CD4-positive, CD25-positive, alpha-beta regulatory T cell (primary cell): ENCODE results near the gene IMMP2L. TPM values are rescaled to one million over a fixed set of nuclear protein-coding genes. Genes with fewer than 3 reads are reported as not detected.

Source experiments
- ATAC-seq, 2 donors: fragments of 150-1000 bp; cut with Tn5 transposase; one replicate each; pipeline ENCODE4 v1.10.0; 2021; ENCODE audit warnings: low read depth in 2 of 2, moderate number of reproducible peaks in 2 of 2, moderate library complexity in 1 of 2
- DNase-seq, 3 donors: peaks; one replicate each; pipeline versions ENCODE4 v3.0.0 to v3.0.0-alpha.2; 2012 to 2022; ENCODE audit warnings: mixed read lengths in 1 of 3
- H3K27ac ChIP-seq: one replicate; pipeline ENCODE4 v1.7.0; 2013; ENCODE audit warnings: mild to moderate bottlenecking, low read length; ENCODE audit not compliant: insufficient read depth, poor library complexity, severe bottlenecking
- H3K27me3 ChIP-seq: one replicate; pipeline ENCODE4 v1.7.0; 2013; ENCODE audit warnings: low read length; ENCODE audit not compliant: control insufficient read depth, insufficient read depth
- H3K36me3 ChIP-seq: one replicate; pipeline ENCODE4 v1.7.0; 2013; ENCODE audit warnings: mild to moderate bottlenecking, low read length, moderate library complexity; ENCODE audit not compliant: control insufficient read depth, insufficient read depth
- H3K4me1 ChIP-seq: 2 replicates; pipeline ENCODE4 v1.7.0; 2013; ENCODE audit warnings: mild to moderate bottlenecking, low read length; ENCODE audit not compliant: insufficient read depth, control insufficient read depth, poor library complexity, severe bottlenecking
- H3K4me3 ChIP-seq: one replicate; pipeline ENCODE4 v1.7.0; 2013; ENCODE audit warnings: low read depth, mild to moderate bottlenecking, low read length, moderate library complexity
- H3K9me3 ChIP-seq, 2 experiments: 1 replicate in 1 of 2; 2 replicates in 1 of 2; pipeline ENCODE4 v1.7.0; 2013; ENCODE audit warnings: low read length in 2 of 2, mild to moderate bottlenecking in 1 of 2, moderate library complexity in 1 of 2; ENCODE audit not compliant: control insufficient read depth in 2 of 2
- H3K27ac Mint-ChIP-seq, 3 donors: one replicate each; pipeline ENCODE4 v1.8.0; 2020 to 2022; ENCODE audit warnings: mild to moderate bottlenecking in 3 of 3, mixed read lengths in 3 of 3, moderate library complexity in 2 of 3
- H3K27me3 Mint-ChIP-seq: one replicate; pipeline ENCODE4 v1.8.0; 2022; ENCODE audit warnings: mild to moderate bottlenecking, mixed read lengths
- H3K36me3 Mint-ChIP-seq: one replicate; pipeline ENCODE4 v1.8.0; 2020; ENCODE audit warnings: mixed read lengths
- H3K4me1 Mint-ChIP-seq, 4 donors: one replicate each; pipeline ENCODE4 v1.8.0; 2020 to 2022; ENCODE audit warnings: mixed read lengths in 4 of 4, mild to moderate bottlenecking in 1 of 4
- H3K4me3 Mint-ChIP-seq, 4 donors: one replicate each; pipeline ENCODE4 v1.8.0; 2020 to 2022; ENCODE audit warnings: mild to moderate bottlenecking in 4 of 4, mixed read lengths in 4 of 4, moderate library complexity in 3 of 4
- H3K9me3 Mint-ChIP-seq, 7 donors: one replicate each; pipeline ENCODE4 v1.8.0; 2020 to 2022; ENCODE audit warnings: mixed read lengths in 7 of 7, mild to moderate bottlenecking in 3 of 7, moderate library complexity in 2 of 7
- polyA plus RNA-seq, 4 donors: library from polyadenylated mRNA; unstranded; fragments of 300-500 nt; fragmentation: Illumina TruSeq; gene quantifications; one replicate each; pipeline ENCODE4 v1.2.3, GENCODE V29; 2021
- total RNA-seq: library from RNA; stranded (reverse); gene quantifications from one replicate; pipeline ENCODE4 v1.2.3, GENCODE V29; 2022

Gene IMMP2L
- total and polyA plus RNA-seq, 5 donors from 2014 or later: 8.9 to 23.8 (median 17.1) TPM

DNA sequence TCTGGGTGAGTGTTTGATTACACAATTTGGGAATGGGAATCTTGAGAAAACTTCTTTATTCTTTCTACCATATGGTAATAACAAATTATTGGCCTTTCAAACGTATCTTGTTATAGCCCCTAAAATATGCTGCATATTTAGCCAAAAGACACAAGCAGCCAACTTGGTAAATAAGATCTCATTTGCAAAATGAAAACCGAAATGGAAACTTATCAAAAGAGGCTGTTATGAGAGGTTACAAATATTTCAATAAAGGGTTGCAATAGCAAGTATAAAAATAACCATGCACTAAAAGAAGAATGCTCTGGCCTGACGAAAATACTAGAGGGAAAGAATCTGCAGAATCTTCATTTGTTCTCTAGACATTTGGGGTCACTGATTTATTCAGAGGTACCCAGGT lies 730.9 kb downstream of the IMMP2L start:
- no peak for DNase-seq
- no peak overlapping the region for H3K4me3 ChIP-seq
- H3K4me1 ChIP-seq: no peaks in the 10 kb centered on the region
- peaks cover 0 to 20% (median 2%) of the 10 kb centered on the region in 4 donors for H3K4me1 Mint-ChIP-seq
- H3K9me3 ChIP-seq: no peaks in the 10 kb centered on the region
- no peak overlapping the region for H3K27ac Mint-ChIP-seq
- H3K36me3 Mint-ChIP-seq: no peaks in the 10 kb centered on the region
- H3K4me3 Mint-ChIP-seq: no peak overlapping the region
- H3K9me3 Mint-ChIP-seq: peaks cover 0 to 1% (median 0%) of the 10 kb centered on the region in 7 donors
- H3K27ac ChIP-seq: no peak overlapping the region
- H3K27me3 Mint-ChIP-seq: no peaks in the 10 kb centered on the region
- no peaks in the 10 kb centered on the region for H3K27me3 ChIP-seq
- no peak for ATAC-seq
- H3K36me3 ChIP-seq: no peaks in the 10 kb centered on the region

DNA sequence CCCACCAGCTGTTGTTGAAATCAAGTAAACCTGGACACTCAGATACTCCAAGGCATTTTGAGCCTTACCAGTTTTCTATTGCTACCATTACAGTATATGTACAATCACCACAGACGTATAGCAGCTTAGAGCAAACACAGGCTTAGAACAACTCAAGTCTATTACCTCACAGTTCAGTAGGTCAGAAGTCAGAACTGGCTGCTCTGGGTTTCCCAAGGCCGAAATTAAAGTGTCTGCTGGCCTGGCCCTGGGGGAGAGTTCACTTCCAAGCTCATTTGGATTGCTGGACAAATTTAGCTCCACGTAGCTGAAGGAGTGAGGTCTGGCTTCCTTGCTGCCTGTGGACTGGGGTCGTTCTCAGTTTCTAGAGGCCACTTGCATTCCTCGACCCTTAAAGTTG lies 731.5 kb downstream of the IMMP2L start:
- Histone ChIP-seq H3K4me3 (no peak overlapping the region), H3K27ac (no peak overlapping the region), H3K9me3 (no peaks in the 10 kb centered on the region), H3K4me1 (no peaks in the 10 kb centered on the region), H3K36me3 (no peaks in the 10 kb centered on the region), H3K27me3 (no peaks in the 10 kb centered on the region)
- Mint-ChIP-seq H3K27me3 (no peaks in the 10 kb centered on the region), H3K4me3 (no peak overlapping the region), H3K27ac (no peak overlapping the region), H3K9me3 (peaks cover 0 to 1% (median 0%) of the 10 kb centered on the region in 7 donors), H3K4me1 (peaks cover 0 to 16% (median 2%) of the 10 kb centered on the region in 4 donors), H3K36me3 (no peaks in the 10 kb centered on the region)
- ATAC-seq (no peak), DNase-seq (no peak)

DNA sequence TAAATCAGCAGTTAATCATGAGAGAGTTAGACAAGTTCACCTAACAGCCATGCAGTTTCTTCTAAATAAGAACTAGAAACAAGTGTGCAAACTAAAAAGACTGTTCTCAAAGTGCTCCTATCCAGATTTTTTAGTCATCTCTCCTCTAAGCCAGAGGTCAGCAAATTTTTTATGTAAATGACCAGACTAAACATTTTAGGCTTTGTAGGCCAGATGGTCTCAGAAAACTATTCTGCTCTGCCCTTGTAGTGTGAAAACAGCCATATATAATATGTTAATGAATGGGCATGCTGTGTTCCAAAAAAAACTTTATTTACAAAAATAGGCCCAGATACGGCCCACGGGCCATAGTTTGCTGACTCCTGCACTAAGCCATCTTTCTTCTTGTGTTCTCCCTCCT lies 734.4 kb downstream of the IMMP2L start:
- Histone ChIP-seq H3K27ac (no peak overlapping the region), H3K9me3 (no peaks in the 10 kb centered on the region), H3K36me3 (no peaks in the 10 kb centered on the region), H3K27me3 (no peaks in the 10 kb centered on the region), H3K4me1 (no peaks in the 10 kb centered on the region), H3K4me3 (no peak overlapping the region)
- no peaks in the 10 kb centered on the region for H3K27me3 Mint-ChIP-seq
- no peaks in the 10 kb centered on the region for H3K4me1 Mint-ChIP-seq
- no peak for DNase-seq
- no peak overlapping the region for H3K4me3 Mint-ChIP-seq
- H3K27ac Mint-ChIP-seq: no peak overlapping the region
- H3K9me3 Mint-ChIP-seq: peaks cover 0 to 1% (median 0%) of the 10 kb centered on the region in 7 donors
- ATAC-seq: no peak
- no peaks in the 10 kb centered on the region for H3K36me3 Mint-ChIP-seq

DNA sequence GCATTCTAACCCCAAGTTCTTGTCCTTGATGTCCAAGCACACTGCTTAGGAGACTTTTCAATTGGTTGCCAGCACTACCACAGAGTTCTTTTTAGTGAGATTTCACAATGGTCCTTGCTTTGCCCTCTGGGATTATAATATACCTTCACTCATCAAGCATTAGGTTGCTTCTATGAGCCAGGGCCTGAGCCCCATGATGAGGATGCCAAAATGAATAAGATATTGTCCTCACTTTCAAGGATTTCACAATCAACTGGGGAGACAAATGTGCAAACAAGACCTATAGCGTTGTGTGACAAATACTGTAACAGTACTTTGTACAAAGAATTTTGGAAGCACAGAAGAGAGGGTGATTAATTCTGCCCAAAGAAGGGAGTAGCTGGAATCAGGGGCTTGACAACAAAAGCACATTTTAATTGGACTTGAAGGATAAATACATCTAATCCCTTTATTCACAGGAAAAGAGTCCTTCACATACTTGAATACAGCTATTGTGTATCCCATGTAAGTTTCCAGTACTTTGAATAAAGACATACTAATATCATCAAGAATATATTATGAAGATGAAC lies 734.9 kb downstream of the IMMP2L start:
- no peak for ATAC-seq

DNA sequence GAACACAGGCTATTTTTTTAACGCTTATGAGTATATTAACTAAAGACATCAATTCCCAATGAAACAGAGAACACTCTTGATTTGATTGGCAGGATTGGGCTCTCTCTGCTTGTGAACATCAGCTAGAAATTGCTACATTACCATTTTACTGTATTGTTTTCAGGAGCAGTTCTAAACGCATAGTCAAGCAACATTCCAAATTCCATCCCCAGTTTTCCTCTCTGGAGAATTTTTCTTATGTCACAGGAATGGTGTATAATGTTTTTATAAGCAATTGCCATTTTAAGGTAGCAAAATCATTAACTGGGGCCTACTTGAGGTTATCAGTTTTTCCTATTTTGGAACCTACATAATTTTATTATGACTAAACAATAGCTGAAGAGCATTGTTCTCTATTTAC lies 748.3 kb downstream of the IMMP2L start:
- Histone ChIP-seq H3K27ac (no peak overlapping the region), H3K4me1 (no peaks in the 10 kb centered on the region), H3K9me3 (no peaks in the 10 kb centered on the region), H3K4me3 (no peak overlapping the region), H3K36me3 (no peaks in the 10 kb centered on the region), H3K27me3 (no peaks in the 10 kb centered on the region)
- ATAC-seq (no peak), DNase-seq (no peak)
- Mint-ChIP-seq H3K36me3 (peaks cover under 1% of the 10 kb centered on the region), H3K4me1 (no peaks in the 10 kb centered on the region), H3K27me3 (peaks cover 4% of the 10 kb centered on the region), H3K9me3 (peaks cover 0 to 3% (median 0%) of the 10 kb centered on the region in 7 donors), H3K4me3 (no peak overlapping the region), H3K27ac (no peak overlapping the region)

More for the DNA sequence above, 734.9 kb downstream of the IMMP2L start:
- Histone ChIP-seq H3K4me3 (no peak overlapping the region), H3K27ac (no peak overlapping the region), H3K36me3 (no peaks in the 10 kb centered on the region), H3K27me3 (no peaks in the 10 kb centered on the region), H3K4me1 (no peaks in the 10 kb centered on the region), H3K9me3 (no peaks in the 10 kb centered on the region)
- H3K9me3 Mint-ChIP-seq: peaks cover 0 to 1% (median 0%) of the 10 kb centered on the region in 7 donors
- no peak for DNase-seq
- no peaks in the 10 kb centered on the region for H3K36me3 Mint-ChIP-seq
- no peak overlapping the region for H3K4me3 Mint-ChIP-seq
- no peak overlapping the region for H3K27ac Mint-ChIP-seq
- H3K27me3 Mint-ChIP-seq: no peaks in the 10 kb centered on the region
- no peaks in the 10 kb centered on the region for H3K4me1 Mint-ChIP-seq

DNA sequence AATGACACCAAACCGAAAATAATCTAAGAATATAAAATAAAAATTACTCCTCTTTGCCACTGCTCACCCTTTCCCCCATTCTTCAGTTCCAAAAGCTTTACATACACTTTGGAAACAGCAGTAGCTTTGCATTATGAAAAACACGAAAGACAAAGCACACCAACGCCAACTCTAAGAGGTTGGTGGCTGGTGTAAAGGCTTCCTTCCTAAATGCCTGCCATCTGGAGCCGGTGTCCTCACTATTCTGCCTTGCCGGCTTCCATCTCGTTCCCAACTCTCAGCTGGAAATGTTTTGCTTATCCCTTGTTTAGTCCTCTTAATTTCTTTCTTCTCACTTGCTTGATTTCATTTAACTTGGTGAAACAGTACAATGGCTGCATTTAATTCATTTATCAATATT lies 752.5 kb downstream of the IMMP2L start:
- Mint-ChIP-seq H3K4me1 (no peaks in the 10 kb centered on the region), H3K36me3 (no peaks in the 10 kb centered on the region), H3K9me3 (peaks cover 0 to 1% (median 0%) of the 10 kb centered on the region in 7 donors), H3K27ac (no peak overlapping the region), H3K27me3 (peaks cover 4% of the 10 kb centered on the region), H3K4me3 (no peak overlapping the region)
- Histone ChIP-seq H3K4me3 (no peak overlapping the region), H3K36me3 (no peaks in the 10 kb centered on the region), H3K27ac (no peak overlapping the region), H3K9me3 (no peaks in the 10 kb centered on the region), H3K4me1 (no peaks in the 10 kb centered on the region), H3K27me3 (no peaks in the 10 kb centered on the region)
- ATAC-seq: no peak
- DNase-seq: no peak

DNA sequence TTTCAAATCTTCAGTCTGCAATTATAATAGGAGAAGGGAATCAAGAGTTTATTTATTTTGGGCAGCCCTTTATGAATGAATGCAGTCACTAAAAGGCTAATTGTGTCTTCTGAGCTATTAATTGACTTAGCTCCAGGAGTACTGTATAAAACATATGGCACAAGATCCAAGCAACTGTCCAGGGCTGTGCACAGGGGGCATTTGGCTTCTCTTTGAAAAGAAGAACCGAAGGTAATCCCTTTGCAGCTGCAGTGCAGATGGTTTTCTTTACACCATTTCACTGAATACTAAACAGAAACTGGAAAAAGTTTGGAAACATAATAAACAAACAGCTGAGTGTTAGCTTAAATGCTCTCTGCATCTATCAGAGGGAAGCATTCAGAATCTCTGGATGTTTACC lies 753.9 kb downstream of the IMMP2L start:
- no peaks in the 10 kb centered on the region for H3K27me3 ChIP-seq
- H3K27ac ChIP-seq: no peak overlapping the region
- DNase-seq (no peak), ATAC-seq (no peak)
- H3K9me3 ChIP-seq: no peaks in the 10 kb centered on the region
- H3K4me1 Mint-ChIP-seq: no peaks in the 10 kb centered on the region
- H3K4me3 Mint-ChIP-seq: no peak overlapping the region
- H3K36me3 Mint-ChIP-seq: peaks cover under 1% of the 10 kb centered on the region
- H3K9me3 Mint-ChIP-seq: peaks cover 0 to 1% (median 0%) of the 10 kb centered on the region in 7 donors
- H3K4me3 ChIP-seq: no peak overlapping the region
- no peak overlapping the region for H3K27ac Mint-ChIP-seq
- H3K4me1 ChIP-seq: no peaks in the 10 kb centered on the region
- peaks cover 4% of the 10 kb centered on the region for H3K27me3 Mint-ChIP-seq
- H3K36me3 ChIP-seq: no peaks in the 10 kb centered on the region

DNA sequence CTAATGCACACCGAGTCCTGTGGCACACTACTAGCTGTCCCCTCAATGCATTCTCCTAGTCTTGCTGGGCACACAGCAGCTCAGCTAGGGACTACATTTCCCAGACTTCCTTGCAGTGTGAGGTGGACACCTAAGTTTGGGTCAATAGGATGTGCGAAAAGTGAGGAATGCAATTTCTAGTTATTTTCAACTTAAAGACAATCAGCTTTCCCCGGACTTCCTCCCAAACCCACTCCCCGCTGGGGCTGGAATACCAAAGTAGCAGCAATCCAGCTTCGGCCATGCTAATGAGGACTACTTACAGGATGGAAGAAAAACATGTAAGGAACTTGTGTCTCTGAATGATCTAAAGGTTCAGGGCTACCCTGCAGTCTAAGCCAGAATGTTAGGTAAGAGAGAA lies 757.8 kb downstream of the IMMP2L start:
- Mint-ChIP-seq H3K4me3 (no peak overlapping the region), H3K36me3 (peaks cover 7% of the 10 kb centered on the region), H3K27me3 (peaks cover 4% of the 10 kb centered on the region), H3K9me3 (peaks cover 0 to 7% (median 0%) of the 10 kb centered on the region in 7 donors), H3K27ac (no peak overlapping the region), H3K4me1 (no peaks in the 10 kb centered on the region)
- no peaks in the 10 kb centered on the region for H3K9me3 ChIP-seq
- no peak overlapping the region for H3K27ac ChIP-seq
- no peaks in the 10 kb centered on the region for H3K4me1 ChIP-seq
- H3K4me3 ChIP-seq: no peak overlapping the region
- H3K36me3 ChIP-seq: no peaks in the 10 kb centered on the region
- no peaks in the 10 kb centered on the region for H3K27me3 ChIP-seq
- ATAC-seq (no peak), DNase-seq (no peak)
